Measurements from ENCODE around the gene CAPS. TPM values are rescaled to one million over a fixed set of nuclear protein-coding genes. Genes with fewer than 3 reads are reported as not detected.

CAPS gene
- total RNA-seq, 1 experiment from 2014 or later: 0.92 TPM

DNA sequence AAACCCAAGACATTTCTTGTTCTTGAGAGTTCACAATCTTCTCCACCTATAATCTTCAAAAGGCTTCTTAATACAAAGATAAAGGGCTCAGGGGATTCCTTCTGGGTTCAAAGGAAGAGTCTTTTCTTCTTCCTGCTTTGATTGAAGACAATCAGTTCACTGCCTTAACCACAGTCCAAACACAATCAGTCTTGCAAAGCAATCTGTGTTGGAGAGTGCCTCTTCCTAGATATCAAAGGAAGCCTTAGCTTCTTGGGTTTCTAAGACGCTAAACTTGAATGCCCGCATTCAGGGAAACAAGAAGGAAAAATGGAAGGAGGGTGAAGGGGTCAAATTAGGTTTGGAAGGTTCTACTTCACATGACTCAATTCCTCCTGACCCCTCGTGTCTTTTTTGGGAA, 36.7 kb downstream of the CAPS start:
- Histone ChIP-seq H3K36me3 (ENCODE audit: insufficient read depth, low read length, poor library complexity, severe bottlenecking) (peaks cover 6% of the 10 kb centered on the region), H3K27ac (ENCODE audit: low read depth, low read length, poor library complexity, severe bottlenecking) (peak overlapping the region; percentile 35), H3K4me1 (ENCODE audit: insufficient read depth, low read length, poor library complexity, severe bottlenecking) (peaks cover 59% of the 10 kb centered on the region), H3K27me3 (replicated peaks; ENCODE audit: insufficient read depth, low read depth, low read length, poor library complexity) (no peaks in the 10 kb centered on the region), H3K9me3 (ENCODE audit: low read depth, low read length, poor library complexity, severe bottlenecking) (no peaks in the 10 kb centered on the region), H3K4me3 (ENCODE audit: low read depth, low read length, poor library complexity, severe bottlenecking) (no peak overlapping the region)
- DNase-seq (ENCODE audit: low spot score): no peak
- TF ChIP-seq, protein P1, sequence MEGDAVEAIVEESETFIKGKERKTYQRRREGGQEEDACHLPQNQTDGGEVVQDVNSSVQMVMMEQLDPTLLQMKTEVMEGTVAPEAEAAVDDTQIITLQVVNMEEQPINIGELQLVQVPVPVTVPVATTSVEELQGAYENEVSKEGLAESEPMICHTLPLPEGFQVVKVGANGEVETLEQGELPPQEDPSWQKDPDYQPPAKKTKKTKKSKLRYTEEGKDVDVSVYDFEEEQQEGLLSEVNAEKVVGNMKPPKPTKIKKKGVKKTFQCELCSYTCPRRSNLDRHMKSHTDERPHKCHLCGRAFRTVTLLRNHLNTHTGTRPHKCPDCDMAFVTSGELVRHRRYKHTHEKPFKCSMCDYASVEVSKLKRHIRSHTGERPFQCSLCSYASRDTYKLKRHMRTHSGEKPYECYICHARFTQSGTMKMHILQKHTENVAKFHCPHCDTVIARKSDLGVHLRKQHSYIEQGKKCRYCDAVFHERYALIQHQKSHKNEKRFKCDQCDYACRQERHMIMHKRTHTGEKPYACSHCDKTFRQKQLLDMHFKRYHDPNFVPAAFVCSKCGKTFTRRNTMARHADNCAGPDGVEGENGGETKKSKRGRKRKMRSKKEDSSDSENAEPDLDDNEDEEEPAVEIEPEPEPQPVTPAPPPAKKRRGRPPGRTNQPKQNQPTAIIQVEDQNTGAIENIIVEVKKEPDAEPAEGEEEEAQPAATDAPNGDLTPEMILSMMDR (conservative IDR thresholded peaks at IDR 0.05; ENCODE audit: low read depth, low read length): no peak
- no peak for TF ChIP-seq EZH2 (IDR thresholded peaks at IDR 0.05; ENCODE audit: borderline replicate concordance, low read depth, low read length, poor library complexity, severe bottlenecking)
- intact Hi-C loops (cut with micrococcal nuclease; ENCODE audit: unreplicated experiment): no loop called here
- no TSS peak for BruUV-seq (replicated peaks)
- ChIA-PET CTCF (no interaction called here), POLR2A (ENCODE audit: low non-redundant PET) (interaction anchor here (0.8 kb wide), 1 partner anchor 12 kb away, joined by 3 read pairs; no protein-coding TSS in a partner anchor)

DNA sequence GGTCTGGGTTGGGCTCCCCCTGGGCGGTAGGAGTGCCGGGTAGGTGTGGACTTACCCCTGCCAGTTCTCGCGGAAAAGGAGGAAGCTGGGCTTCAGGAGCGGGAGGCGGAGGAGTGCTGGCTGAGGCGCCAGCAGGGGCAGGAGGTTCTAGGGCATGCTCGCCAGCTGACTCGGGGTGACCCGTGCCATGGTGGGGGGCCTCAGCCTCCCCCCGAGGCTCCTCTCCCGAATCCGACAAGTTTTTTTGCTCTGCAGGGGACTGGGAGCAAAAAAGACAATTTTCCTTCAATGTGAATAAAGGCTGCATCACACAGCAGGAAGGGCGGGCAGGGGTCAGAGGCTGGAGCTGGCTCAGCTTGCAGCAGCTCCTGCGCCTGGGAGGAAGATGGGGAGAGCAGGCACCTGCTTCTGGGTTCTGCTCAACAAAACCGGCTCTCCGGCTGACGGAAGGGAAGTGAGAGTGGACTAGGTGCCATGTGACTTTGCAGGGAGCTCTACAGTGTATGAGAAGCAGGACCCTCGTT, 37.3 kb downstream of the CAPS start:
- Histone ChIP-seq H3K27ac (ENCODE audit: low read depth, low read length, poor library complexity, severe bottlenecking) (peak overlapping the region; percentile 35), H3K4me3 (ENCODE audit: low read depth, low read length, poor library complexity, severe bottlenecking) (no peak overlapping the region), H3K4me1 (ENCODE audit: insufficient read depth, low read length, poor library complexity, severe bottlenecking) (peaks cover 62% of the 10 kb centered on the region), H3K27me3 (replicated peaks; ENCODE audit: insufficient read depth, low read depth, low read length, poor library complexity) (no peaks in the 10 kb centered on the region), H3K9me3 (ENCODE audit: low read depth, low read length, poor library complexity, severe bottlenecking) (no peaks in the 10 kb centered on the region), H3K36me3 (ENCODE audit: insufficient read depth, low read length, poor library complexity, severe bottlenecking) (peaks cover 6% of the 10 kb centered on the region)
- ChIA-PET POLR2A (ENCODE audit: low non-redundant PET) (interaction anchor here (0.8 kb wide), 1 partner anchor 11 kb away, joined by 3 read pairs; no protein-coding TSS in a partner anchor), CTCF (interaction anchor here (1.3 kb wide), 1 partner anchor 147 kb away, joined by 3 read pairs; no protein-coding TSS in a partner anchor)
- no TSS peak for BruUV-seq (replicated peaks)
- no peak for DNase-seq (ENCODE audit: low spot score)
- TF ChIP-seq, protein P1 (conservative IDR thresholded peaks at IDR 0.05; ENCODE audit: low read depth, low read length): no peak
- no peak for TF ChIP-seq EZH2 (IDR thresholded peaks at IDR 0.05; ENCODE audit: borderline replicate concordance, low read depth, low read length, poor library complexity, severe bottlenecking)
- intact Hi-C loops (cut with micrococcal nuclease; ENCODE audit: unreplicated experiment): no loop called here

DNA sequence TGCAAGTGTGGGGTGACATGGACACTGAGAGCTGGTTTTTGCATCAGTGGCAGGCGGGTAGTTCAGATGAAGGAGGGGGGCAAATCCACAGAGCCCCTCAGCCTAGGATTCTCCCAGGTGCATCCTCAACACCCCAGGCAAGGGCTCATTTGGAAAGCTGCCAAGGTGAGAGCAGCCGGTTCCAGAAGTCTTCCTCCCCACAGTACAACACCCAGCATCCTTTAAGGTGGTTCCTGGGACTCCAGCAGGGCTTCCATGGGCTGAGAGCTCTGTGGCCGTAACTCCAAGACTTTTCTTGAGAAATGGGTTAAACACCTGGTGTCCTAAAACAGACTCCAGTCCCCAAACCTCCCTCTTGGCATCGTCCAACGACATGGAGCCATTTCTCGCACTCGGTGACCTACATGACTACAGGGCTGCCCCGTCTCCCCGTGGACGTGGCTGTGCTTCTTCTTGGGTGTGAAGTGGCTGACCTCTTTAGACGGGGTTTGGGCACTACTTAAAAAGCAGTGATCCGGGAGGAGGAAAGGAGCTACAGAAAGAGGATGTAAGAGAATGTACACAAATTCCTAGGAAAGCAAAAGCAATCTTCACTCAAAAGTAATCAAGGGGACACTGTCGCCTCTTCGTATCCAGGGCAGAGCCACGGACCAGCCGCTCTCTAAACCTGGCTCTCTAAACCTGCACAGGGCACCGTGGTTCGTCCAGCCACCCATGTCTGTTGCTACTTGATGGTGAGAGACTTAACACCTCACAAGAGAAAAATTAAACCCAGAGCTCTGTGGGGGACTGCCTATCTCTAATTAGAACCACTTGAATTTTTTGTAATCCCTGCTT, 38.4 kb downstream of the CAPS start:
- Histone ChIP-seq H3K27ac (ENCODE audit: low read depth, low read length, poor library complexity, severe bottlenecking) (peak overlapping the region; percentile 66), H3K4me1 (ENCODE audit: insufficient read depth, low read length, poor library complexity, severe bottlenecking) (peaks cover 60% of the 10 kb centered on the region), H3K36me3 (ENCODE audit: insufficient read depth, low read length, poor library complexity, severe bottlenecking) (peaks cover 6% of the 10 kb centered on the region), H3K4me3 (ENCODE audit: low read depth, low read length, poor library complexity, severe bottlenecking) (no peak overlapping the region), H3K9me3 (ENCODE audit: low read depth, low read length, poor library complexity, severe bottlenecking) (no peaks in the 10 kb centered on the region), H3K27me3 (replicated peaks; ENCODE audit: insufficient read depth, low read depth, low read length, poor library complexity) (no peaks in the 10 kb centered on the region)
- DNase-seq (ENCODE audit: low spot score): no peak
- POLR2A ChIA-PET (ENCODE audit: low non-redundant PET): no interaction called here
- CTCF ChIA-PET: interaction anchor here (0.9 to 1.3 kb wide), 2 partner anchors 15 to 148 kb away, joined by 3 read pairs; no protein-coding TSS in a partner anchor
- TF ChIP-seq, protein P1 (conservative IDR thresholded peaks at IDR 0.05; ENCODE audit: low read depth, low read length): no peak
- TF ChIP-seq EZH2 (IDR thresholded peaks at IDR 0.05; ENCODE audit: borderline replicate concordance, low read depth, low read length, poor library complexity, severe bottlenecking): no peak
- BruUV-seq (replicated peaks): no TSS peak
- intact Hi-C loops (cut with micrococcal nuclease; ENCODE audit: unreplicated experiment): no loop called here
